Jurkat, Clone E6-1 (cell line): Measurements from ENCODE around the gene PRDM8.
A peak's percentile ranks its signal among the peaks of the same experiment; 100 is the strongest.

Experiments
- DNase-seq: peaks from one replicate; pipeline ENCODE4 v3.0.0-alpha.2; 2011; ENCODE audit warnings: low read depth, low spot score
- H3K4me3 ChIP-seq: 2 replicates; pipeline ENCODE4 v1.5.1; 2011; ENCODE audit warnings: mild to moderate bottlenecking, low read length, control low read depth, moderate library complexity

The PRDM8 gene

DNA sequence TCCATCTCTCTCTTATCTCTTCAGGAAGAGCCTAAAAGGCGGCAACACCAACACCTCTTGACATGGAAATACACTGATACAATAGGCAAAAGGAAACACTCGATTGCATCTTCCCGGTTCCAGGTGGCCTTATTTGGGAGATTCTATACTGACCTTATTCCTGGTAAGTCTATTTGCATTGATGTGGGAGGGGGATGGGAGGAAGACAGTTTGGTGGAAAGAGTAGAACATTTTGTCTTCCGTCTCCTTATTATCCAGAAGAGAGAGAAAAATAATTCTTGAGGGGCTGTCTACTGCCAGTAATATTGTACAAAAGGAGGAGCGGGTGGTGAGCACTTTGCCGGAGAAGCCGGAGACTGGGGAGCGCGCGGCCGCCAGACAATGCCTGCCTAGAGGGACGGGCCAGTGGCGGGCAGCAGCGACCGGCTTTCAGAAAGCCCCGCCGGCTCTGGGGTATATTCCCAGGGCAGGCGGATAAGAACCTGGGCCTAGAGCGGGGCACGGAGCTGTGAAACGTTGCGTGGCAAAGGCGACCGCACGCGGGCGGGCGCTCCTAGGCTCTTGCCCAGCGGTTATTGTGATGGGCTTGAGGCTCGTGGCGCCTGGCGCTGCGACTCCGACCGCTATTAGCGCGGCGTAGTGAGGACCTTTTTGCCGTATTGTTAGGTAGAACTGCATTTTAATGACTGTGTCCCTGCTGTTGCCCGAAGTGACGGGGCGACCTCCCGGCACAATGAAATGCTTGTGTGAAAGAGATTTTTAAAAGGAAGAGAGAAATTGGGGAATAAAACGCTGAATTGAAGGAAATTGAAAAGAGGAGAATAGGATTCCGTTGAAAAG lies 518 bp downstream of the PRDM8 start:
- H3K4me3 ChIP-seq: no peak overlapping the region

DNA sequence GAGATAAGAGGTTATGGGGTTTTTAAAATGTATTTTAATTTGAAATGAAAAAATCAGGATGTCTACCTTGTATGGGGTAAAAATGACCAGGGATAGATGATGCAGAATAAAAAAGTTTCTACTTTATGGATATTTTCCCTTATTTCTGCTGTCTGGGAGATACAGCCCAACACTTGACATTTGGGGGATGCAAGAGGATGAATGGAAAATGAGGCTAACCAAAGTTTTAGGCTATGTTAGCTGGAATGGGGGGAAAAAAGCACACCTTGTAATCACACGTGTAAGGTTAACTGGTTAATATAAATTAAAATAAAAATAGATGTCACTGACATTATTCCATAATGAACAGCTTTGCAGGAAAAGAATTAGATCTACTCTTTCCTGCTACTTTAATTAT lies 1.1 kb downstream of the PRDM8 start:
- DNase-seq: no peak
- no peak overlapping the region for H3K4me3 ChIP-seq

More for the DNA sequence above, 518 bp downstream of the PRDM8 start:
- no peak for DNase-seq

DNA sequence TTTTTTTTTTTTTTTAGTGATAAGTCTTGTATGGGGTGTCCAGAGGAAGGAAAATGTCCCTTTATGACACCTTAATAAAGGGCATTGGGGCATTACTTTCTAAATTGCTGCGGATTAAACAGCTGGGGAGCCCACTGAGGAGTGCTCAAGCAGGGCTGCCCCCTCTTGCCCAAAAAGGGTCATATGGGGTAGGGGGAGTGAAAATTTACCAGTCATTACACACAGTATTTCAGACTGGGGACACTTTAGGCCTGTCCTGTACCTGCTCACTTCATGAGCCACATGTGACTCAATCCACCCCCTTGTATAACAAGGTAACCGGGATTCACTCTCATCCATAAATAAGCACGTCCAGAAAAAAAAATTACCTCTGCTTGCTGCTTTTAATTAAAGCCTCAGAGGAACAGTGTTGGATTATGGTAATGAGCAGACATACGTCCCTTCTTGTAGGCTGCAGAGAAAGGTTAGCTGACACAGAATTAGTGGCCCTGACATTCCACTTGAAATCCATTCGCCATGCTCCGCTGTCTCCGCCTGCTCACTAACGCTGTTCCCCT lies 1.8 kb downstream of the PRDM8 start:
- DNase-seq: no peak
- no peak overlapping the region for H3K4me3 ChIP-seq

DNA sequence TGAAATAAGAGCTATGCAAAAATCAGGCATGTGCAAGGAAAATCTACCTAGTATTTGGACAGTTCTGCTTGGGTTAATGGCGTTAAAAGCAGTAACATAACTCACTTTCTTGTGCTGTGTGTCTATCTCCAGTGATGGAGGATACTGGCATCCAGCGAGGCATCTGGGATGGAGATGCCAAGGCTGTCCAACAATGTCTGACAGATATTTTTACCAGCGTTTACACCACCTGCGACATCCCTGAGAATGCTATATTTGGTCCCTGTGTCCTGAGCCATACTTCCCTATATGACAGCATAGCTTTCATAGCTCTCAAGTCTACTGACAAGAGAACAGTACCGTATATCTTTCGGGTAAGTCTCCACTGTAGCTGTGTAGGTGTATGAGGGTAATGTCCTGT lies 2.6 kb downstream of the PRDM8 start:
- DNase-seq: no peak
- H3K4me3 ChIP-seq: no peak overlapping the region

DNA sequence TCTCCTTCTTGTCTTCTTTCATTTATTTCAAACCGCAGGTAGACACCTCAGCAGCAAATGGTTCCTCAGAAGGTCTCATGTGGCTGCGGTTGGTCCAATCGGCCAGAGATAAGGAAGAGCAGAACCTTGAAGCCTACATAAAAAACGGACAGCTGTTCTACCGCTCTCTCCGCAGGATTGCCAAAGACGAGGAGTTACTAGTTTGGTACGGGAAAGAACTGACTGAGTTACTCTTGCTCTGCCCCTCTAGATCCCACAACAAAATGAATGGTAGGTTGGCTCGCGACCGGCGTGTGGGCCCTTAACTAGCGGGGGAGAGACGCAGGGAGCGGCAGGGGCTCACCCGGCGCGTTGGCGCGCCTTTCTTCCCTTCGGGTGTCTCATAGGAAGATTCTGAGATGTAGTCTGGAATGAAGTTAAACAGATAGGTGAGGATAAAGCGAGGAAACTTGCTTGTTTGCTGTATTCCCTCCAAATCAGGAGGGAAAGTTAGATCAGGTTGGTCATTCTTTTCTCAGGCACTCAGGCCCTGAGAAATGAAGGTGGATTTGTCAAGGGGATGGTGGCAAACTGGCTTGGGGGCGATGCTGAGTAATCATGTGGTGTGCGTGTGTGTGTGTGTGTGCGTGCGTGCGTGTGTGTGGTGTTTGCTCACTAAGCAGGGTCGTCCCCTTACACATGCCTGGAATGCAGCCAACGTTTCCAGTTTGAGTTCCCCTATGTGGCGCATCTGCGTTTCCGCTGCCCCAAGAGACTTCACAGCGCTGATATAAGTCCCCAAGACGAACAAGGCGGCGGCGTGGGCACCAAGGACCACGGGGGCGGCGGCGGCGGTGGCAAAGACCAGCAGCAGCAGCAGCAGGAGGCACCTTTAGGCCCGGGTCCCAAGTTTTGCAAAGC lies 4.2 kb downstream of the PRDM8 start:
- DNase-seq: peak; percentile 60
- peak overlapping the region; percentile 60 for H3K4me3 ChIP-seq

DNA sequence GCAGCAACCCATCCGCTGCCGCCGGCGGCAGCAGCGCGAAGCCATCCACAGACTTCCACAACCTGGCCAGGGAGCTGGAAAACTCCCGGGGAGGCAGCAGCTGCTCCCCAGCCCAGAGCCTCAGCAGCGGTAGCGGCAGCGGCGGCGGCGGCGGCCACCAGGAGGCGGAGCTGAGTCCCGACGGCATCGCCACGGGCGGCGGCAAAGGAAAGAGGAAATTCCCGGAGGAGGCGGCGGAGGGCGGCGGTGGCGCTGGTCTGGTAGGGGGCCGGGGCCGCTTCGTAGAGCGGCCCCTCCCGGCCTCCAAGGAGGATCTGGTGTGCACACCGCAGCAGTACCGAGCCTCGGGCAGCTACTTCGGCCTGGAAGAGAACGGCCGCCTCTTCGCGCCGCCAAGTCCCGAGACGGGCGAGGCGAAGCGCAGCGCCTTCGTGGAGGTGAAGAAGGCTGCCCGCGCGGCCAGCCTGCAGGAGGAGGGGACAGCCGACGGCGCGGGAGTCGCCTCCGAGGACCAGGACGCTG lies 4.9 kb downstream of the PRDM8 start:
- H3K4me3 ChIP-seq: peak overlapping the region; percentile 60
- peak; percentile 21 for DNase-seq

DNA sequence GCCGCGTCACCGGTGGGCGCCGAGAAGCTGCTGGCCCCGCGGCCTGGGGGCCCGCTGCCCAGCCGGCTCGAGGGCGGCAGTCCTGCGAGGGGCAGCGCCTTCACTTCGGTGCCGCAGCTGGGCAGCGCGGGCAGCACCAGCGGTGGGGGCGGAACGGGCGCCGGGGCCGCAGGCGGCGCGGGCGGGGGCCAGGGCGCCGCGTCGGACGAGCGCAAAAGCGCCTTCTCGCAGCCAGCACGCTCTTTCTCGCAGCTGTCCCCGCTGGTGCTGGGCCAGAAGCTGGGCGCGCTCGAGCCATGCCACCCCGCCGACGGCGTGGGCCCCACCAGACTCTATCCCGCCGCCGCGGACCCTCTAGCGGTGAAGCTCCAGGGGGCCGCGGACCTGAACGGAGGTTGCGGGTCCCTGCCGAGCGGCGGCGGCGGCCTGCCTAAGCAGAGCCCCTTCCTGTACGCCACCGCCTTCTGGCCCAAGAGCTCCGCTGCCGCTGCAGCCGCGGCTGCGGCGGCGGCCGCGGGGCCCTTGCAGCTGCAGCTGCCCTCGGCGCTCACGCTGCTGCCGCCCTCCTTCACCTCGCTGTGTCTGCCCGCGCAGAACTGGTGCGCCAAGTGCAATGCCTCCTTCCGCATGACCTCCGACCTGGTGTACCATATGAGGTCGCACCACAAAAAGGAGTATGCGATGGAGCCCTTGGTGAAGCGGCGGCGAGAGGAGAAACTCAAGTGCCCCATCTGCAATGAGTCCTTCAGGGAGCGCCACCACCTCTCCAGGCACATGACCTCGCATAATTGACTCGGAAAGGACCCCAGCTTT lies 5.6 kb downstream of the PRDM8 start:
- peak; percentile 52 for DNase-seq
- peak overlapping the region; percentile 60 for H3K4me3 ChIP-seq

DNA sequence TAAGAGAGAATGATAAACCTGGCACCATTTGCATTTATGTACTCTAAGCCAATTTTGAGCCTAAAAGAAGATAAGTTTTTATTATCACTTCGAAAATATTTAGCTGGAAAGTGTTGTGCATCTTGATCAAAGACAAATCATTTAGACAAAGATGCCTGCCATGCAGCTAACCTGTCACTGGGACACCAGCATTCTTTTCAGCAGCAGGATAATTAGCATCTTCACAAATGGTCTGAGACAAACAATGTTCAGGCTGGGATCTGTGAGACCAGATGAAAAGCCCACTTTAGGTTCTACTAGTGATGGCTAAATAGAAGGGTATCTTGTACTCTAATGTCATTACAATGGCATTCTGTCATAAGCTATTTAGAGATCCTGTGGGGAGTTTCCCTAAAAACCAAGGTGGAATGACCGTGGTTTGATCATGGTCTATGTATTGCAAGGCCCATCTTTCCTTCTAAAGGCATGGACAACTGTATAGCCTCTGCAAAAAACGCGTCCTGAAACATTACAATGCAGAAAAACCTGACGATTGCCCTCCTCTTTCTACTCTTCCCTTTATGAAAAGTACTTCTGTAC lies 7.2 kb downstream of the PRDM8 start:
- no peak for DNase-seq
- H3K4me3 ChIP-seq: no peak overlapping the region

DNA sequence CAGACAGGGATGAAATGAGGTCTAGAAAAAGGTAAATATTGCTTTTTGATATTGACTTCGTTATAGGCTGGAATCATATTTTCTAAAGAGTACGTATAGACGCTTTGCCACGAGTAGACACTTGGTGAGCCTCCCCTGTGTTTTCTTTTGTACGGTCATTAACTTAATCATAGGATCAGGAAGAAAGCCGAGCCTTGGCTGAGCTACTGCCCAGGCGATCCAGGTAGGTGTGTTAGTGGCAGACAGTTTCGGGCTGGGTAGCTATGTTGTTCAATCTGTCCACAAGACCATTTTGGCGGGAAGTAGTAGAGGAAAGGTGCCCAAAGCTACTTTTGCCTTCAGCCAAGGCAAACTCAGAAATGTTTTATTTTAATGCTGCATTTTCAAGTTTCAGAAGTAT lies 8.8 kb downstream of the PRDM8 start:
- no peak overlapping the region for H3K4me3 ChIP-seq
- DNase-seq: no peak

DNA sequence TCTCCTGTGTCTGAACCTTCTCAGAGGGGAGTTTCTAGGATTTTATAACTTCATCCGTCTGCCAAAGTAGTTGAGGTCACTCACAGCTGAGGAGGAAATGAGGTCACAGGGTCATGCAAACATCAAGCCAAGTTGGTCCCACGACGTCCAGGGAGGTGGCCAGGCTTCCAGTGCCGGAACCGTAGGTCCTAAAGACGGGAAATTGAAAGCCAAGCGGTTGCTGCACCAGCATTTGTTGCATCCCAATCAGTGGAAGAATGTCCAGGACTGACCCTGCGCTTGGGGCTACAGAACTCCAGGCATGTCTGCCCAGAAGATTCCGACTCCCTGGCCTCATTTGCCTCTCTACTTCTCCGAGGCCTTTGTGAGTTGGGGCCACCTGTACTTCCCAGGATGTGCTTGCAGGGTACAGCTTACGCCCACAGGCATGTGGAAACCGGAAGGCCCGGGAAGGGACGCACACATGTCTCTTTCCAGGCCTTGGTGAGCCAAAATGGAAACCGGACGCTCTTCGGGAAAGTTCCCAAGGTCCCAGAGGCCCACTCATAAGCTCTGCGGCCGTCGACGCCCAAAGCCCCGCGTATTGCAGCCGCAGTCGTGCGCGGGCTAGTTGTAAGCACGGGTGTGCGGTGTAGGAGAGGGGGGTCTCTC lies 9.3 kb downstream of the PRDM8 start:
- no peak overlapping the region for H3K4me3 ChIP-seq
- DNase-seq: no peak

DNA sequence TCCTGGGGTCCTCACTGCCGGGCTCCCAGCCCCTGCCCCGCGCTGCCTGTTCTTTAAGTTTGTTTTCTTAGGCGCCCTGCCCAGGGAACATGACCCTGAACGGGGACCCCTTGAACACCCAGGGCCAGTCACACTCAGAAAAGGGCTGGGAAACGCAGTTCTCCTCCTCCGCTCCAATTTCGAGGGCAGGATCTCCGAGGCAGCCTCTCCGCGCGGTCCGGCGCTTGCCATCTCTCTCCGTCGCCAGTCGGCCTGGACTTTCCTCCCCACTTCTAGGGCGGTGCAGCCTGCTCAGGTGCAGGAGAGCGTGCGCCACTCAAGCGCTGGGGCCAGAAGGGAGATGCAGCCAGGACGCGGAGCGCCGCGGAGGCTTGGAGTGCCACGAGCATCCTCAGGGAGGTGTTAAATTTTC lies 9.9 kb downstream of the PRDM8 start:
- DNase-seq: no peak
- no peak overlapping the region for H3K4me3 ChIP-seq

DNA sequence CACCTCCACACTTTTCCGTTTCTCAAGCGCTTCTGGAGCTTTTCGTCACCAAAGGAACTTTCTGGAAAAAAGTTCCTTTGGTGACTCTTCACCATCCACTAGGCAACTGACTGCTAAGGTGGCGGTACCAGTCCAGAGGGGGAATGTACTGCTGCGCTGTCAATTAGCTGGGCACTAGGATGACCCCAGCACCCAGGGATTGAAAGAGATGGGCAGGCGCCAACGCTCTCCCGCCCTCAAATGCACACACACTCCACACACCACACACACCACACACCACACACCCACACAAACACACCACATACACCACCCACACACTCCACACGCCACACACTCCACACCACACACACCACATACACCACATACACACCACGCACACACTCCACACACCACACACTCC lies 10.4 kb downstream of the PRDM8 start:
- H3K4me3 ChIP-seq: no peak overlapping the region
- DNase-seq: no peak

DNA sequence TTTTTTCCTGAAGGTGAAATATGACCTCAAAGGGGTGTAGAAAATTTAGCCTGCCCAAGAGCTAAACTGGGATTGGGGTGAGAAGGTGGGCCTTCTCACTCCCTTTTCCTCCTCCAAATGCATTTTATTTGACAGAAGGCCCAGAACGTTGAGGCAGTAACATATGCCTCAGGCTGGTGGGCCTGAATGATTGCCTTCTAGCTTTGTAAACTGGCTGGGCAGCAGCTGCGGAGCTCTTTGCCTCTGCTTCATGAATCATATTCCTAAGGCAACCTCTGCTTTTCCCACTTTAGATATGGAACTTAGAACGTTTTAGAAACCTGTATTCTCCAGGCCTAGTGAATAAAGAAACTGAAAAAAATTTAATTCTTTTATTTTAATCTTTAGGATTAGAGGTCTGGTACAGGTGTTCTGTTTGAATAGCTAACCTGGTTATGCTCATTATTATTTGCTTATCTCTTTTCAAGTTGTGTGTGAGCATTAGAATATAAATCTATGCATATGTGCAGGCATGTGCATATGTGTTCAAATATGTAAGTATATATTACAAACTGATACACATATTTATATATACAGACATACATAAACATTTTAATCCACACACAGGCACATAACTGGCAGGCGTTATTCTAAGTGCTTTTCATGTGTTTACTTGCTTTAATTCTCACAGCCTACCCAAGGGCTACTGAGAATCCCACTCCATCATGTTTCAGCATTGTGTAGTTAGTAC lies 11.5 kb downstream of the PRDM8 start:
- no peak for DNase-seq
- no peak overlapping the region for H3K4me3 ChIP-seq

DNA sequence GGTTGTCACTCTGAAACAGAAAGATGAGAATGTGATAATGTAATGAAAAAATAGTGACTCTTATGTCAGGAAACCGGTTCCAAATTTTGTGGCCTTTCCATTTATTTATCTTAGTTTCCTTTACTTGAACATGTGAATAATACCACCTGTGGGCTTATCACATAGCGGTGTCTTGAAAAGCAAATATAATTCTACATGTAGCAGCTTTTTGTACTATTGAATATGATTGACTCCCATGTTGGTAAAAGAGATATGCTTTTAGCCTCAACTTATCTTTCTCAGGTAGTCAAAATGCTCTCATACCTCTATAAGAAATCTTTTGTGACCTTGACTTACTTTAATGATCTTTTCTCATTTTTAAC lies 12.0 kb downstream of the PRDM8 start:
- no peak for DNase-seq
- no peak overlapping the region for H3K4me3 ChIP-seq

DNA sequence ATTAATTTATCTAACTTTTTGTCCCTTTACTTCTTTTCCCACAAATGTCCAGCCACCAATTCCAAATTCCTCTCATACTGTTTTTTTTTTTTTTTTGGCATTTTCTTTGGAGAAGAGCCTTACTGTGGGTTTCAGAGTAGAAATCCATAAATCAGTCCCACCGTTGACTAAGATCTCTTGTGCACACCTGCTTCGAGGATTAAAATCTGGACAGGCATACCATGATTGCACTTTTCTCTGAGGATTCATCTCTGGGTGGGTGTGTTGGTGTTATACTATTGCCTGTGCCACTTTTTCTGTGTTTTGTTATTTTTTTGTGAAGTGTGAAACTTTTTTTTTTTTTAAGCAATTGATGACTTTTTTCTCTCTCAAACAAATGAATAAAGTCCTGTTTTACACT lies 13.2 kb downstream of the PRDM8 start:
- DNase-seq: no peak
- no peak overlapping the region for H3K4me3 ChIP-seq

DNA sequence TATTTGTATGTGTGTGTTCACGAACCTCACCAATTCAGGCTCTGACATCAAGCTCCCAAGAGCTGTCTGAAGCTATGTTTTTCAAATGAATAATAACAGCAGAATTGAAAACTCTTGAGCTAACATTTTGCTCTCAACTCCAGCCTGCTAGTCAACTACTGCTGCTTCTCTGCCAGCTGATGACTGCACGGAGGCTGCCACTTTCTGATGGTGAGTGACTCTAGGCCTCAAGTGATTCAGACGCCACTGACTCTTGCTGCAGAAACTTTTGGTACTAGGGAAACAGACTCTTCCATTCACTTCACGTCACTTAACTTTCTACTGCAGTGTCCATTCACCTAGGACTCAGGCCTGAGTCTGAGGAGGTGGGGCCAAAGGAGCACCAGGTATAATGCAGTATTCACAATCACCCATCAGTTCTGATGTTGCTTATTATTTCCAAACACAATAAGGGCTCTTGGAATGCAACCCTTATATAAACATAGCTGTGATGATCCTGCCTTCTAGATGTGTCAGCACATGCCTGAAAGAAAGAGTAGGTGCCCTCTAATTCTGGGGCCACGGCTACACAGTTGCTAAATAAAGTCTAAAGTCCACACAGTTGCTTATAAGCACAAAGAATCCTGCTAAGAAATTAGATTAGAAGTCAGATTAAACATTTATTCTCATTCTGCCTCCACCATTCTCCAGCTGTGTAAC lies 16.0 kb downstream of the PRDM8 start:
- no peak overlapping the region for H3K4me3 ChIP-seq
- DNase-seq: no peak

DNA sequence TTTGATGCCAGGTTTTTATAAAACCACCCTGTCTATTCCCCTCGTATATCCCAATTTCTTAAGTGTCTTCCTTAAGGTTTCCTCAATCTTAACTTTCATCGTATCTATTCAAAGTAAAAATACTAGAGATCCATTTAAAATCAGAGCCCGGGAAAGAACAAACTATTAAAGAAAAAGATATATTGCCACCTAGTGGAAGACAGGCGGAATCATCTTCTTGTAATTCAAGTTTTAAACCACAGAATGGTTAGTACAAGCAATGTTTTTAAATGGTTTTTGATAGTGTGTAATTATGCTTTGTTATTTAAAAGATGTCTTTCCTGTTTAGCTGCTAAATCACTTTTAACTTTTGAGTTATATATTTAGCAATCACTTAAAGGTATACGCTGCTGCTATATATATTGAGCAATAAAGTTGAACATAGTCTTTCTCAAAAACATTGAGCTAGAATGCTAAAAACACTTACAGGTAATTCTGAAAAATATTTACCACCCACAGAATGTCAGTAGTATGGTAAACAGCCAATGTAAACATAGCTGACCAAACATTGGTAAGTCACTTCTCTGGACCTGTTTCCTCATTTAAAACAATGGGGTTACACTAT lies 18.2 kb downstream of the PRDM8 start:
- H3K4me3 ChIP-seq: no peak overlapping the region
- DNase-seq: peak; percentile 41
